Suprapubic skin (tissue), 4 donors: Measurements from ENCODE around the gene SIRPB2. TPM values are rescaled to one million over a fixed set of nuclear protein-coding genes. Genes with fewer than 3 reads are reported as not detected.

Source experiments
- DNase-seq, 2 donors: peaks; one replicate each; pipeline ENCODE4 v3.0.0-alpha.2; 2019; ENCODE audit warnings: low spot score in 2 of 2
- H3K27ac ChIP-seq: fragments of 200-600 bp; sonication (generic); one replicate; pipeline ENCODE4 v1.5.1; 2019
- H3K27me3 ChIP-seq: fragments of 200-600 bp; sonication (generic); one replicate; pipeline ENCODE4 v1.5.1; 2019
- H3K36me3 ChIP-seq: fragments of 200-600 bp; sonication (generic); one replicate; pipeline ENCODE4 v1.5.1; 2019
- H3K4me1 ChIP-seq: fragments of 200-600 bp; sonication (generic); one replicate; pipeline ENCODE4 v1.5.1; 2019
- H3K4me3 ChIP-seq: fragments of 200-600 bp; sonication (generic); one replicate; pipeline ENCODE4 v1.5.1; 2019; ENCODE audit warnings: mild to moderate bottlenecking
- H3K9me3 ChIP-seq: fragments of 200-600 bp; sonication (generic); one replicate; pipeline ENCODE4 v1.5.1; 2019
- EP300 ChIP-seq: sonication (generic); formaldehyde crosslinking; IDR thresholded peaks from one replicate; pipeline ENCODE4 v1.6.1; 2017; ENCODE audit warnings: antibody characterized with exemption
- POLR2A ChIP-seq, 2 donors: fragments of 450-650 bp; IDR thresholded peaks; one replicate each; pipeline ENCODE4 v1.6.1; 2017; ENCODE audit warnings: antibody characterized with exemption in 2 of 2, mild to moderate bottlenecking in 2 of 2, moderate library complexity in 2 of 2
- POLR2AphosphoS5 ChIP-seq, 3 donors: sonication (generic); formaldehyde crosslinking; IDR thresholded peaks; one replicate each; pipeline ENCODE4 v1.6.1; 2017; ENCODE audit warnings: antibody characterized with exemption in 3 of 3
- WGBS: methylation state at CpG from one replicate; pipeline ENCODE4 v1.1.5; 2018; 5-methylcytosine and 5-hydroxymethylcytosine counted together
- total RNA-seq, 4 donors: library from RNA; depleted of rRNA; stranded (reverse); fragments of >200 nt; gene quantifications; one replicate each; pipeline ENCODE4 v1.1.0, GENCODE V29; 2016
- TF ChIP-seq, protein P1 (sequence below), 2 donors: fragments of 200-600 bp in 1 of 2; fragments of 450-650 bp in 1 of 2; sonication (generic) in 1 of 2; IDR thresholded peaks; one replicate each; pipeline ENCODE4 v1.5.1; 2016 to 2019; ENCODE audit warnings: antibody characterized with exemption in 2 of 2, mild to moderate bottlenecking in 1 of 2, moderate library complexity in 1 of 2

SIRPB2 gene
- total RNA-seq, 4 donors from 2014 or later, result 0.87 to 3.9 (median 1.3) TPM

DNA sequence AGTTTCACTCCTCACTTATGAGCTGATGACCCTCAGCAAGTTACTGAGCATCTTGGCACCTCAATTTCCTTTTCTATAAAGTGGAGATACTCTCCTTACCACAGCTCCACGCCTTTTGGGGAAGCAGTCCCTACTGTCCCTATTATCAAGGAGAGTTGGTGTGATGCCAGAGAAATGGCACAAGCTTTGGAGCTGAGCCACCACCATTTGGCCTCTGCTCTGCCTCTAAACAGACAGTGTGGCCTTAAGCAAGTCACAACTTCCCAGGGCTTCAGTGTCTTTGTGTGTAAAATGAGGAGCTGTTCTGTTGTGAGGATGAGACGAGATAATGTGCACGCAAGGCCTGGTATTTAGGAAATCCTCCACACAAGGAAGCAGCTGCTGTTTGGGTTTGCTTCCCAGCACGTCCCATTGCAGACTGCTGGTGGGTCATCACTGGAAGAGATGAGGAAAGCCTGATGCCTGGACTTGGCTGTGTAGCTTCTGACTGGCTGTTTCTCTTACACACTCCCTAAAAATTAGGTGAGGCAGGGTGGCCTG is 43.1 kb downstream of the SIRPB2 start:
- no peak for DNase-seq
- Histone ChIP-seq H3K4me1 (no peaks in the 10 kb centered on the region), H3K36me3 (peaks cover 100% of the 10 kb centered on the region), H3K27ac (no peak overlapping the region), H3K9me3 (no peaks in the 10 kb centered on the region), H3K4me3 (no peak overlapping the region), H3K27me3 (no peaks in the 10 kb centered on the region)
- TF ChIP-seq EP300, result no peak
- no peak for TF ChIP-seq POLR2A (IDR thresholded peaks at IDR 0.05)
- TF ChIP-seq, protein P1, sequence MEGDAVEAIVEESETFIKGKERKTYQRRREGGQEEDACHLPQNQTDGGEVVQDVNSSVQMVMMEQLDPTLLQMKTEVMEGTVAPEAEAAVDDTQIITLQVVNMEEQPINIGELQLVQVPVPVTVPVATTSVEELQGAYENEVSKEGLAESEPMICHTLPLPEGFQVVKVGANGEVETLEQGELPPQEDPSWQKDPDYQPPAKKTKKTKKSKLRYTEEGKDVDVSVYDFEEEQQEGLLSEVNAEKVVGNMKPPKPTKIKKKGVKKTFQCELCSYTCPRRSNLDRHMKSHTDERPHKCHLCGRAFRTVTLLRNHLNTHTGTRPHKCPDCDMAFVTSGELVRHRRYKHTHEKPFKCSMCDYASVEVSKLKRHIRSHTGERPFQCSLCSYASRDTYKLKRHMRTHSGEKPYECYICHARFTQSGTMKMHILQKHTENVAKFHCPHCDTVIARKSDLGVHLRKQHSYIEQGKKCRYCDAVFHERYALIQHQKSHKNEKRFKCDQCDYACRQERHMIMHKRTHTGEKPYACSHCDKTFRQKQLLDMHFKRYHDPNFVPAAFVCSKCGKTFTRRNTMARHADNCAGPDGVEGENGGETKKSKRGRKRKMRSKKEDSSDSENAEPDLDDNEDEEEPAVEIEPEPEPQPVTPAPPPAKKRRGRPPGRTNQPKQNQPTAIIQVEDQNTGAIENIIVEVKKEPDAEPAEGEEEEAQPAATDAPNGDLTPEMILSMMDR (IDR thresholded peaks at IDR 0.05), result no peak
- TF ChIP-seq POLR2AphosphoS5 (IDR thresholded peaks at IDR 0.05), result no peak
- WGBS, result 98% methylated on average over 4 of the region's 4 CpGs

DNA sequence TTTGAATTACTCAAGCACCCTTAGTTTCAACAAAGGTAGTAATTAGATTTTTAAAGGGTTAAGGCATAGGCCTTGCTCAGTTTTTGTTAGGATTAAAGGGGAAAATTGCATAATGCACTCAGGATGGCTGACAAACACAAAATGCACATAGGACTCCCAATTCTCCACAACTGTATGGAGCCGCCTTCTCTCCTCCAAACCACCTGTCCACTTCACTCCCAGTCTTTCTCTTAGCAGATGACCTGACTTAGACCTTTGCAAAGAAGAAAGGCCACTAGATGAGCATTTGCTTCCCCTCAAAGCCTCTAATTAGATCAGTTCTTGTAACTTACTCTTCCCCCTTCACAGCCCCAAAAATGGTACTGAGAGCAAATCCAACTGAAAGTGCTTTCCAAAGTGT is 44.7 kb downstream of the SIRPB2 start:
- WGBS, result 100% methylated on average over 1 of the region's 1 CpG
- TF ChIP-seq POLR2AphosphoS5 (IDR thresholded peaks at IDR 0.05) (no peak), POLR2A (IDR thresholded peaks at IDR 0.05) (no peak), EP300 (no peak)
- TF ChIP-seq, protein P1 (IDR thresholded peaks at IDR 0.05), result no peak
- H3K9me3 ChIP-seq, result no peaks in the 10 kb centered on the region
- no peak for DNase-seq
- H3K36me3 ChIP-seq, result peaks cover 100% of the 10 kb centered on the region
- H3K27ac ChIP-seq, result no peak overlapping the region
- no peak overlapping the region for H3K4me3 ChIP-seq
- no peaks in the 10 kb centered on the region for H3K27me3 ChIP-seq
- H3K4me1 ChIP-seq, result no peaks in the 10 kb centered on the region

DNA sequence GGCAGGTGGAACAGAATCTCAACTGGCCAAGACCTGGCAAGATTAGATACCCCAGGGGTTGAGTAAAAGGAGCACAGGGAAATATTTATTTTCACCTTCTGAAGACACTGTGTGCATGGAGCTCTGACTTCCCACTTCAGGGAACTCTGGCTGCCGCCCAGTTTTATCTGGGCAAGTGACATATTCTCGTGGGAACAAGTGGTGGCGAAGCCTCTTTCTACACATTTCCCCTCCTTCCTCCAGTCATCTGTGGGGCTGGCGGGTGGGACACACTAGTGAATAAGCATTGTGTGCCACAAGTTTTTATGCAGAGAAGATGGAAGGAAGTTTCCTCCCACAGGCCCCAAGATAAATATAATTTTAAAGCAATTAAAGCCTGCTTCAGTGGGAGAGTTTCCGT is 48.1 kb downstream of the SIRPB2 start:
- no peak overlapping the region for H3K4me3 ChIP-seq
- H3K27me3 ChIP-seq, result no peaks in the 10 kb centered on the region
- no peak overlapping the region for H3K27ac ChIP-seq
- DNase-seq, result no peak
- peaks cover 85% of the 10 kb centered on the region for H3K36me3 ChIP-seq
- TF ChIP-seq EP300 (no peak), POLR2AphosphoS5 (IDR thresholded peaks at IDR 0.05) (no peak), POLR2A (IDR thresholded peaks at IDR 0.05) (no peak)
- TF ChIP-seq, protein P1 (IDR thresholded peaks at IDR 0.05), result no peak
- no peaks in the 10 kb centered on the region for H3K4me1 ChIP-seq
- WGBS, result 62% methylated on average over 5 of the region's 5 CpGs
- no peaks in the 10 kb centered on the region for H3K9me3 ChIP-seq

DNA sequence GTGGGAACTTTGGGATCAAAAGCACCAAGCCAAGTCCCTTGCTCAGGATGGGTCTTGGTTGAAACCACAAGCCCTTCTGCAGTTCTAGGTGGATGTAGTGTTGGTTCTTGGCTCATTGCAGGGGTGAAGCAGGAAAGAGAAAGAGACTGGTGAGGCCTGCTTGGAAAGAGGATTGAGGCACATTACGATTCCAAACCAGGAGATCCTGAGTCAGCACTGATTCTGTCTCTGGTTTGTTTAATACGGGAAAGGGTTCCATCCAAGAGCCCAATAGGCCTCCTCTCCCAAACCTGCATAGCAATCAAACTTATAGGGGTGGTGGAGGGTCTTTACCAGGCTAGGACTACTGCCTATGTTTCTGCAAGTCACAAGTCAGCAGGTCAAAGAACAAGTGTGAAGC is 48.9 kb downstream of the SIRPB2 start:
- H3K36me3 ChIP-seq, result peaks cover 77% of the 10 kb centered on the region
- H3K4me1 ChIP-seq, result no peaks in the 10 kb centered on the region
- no peak for DNase-seq
- WGBS, result 78% methylated on average over 2 of the region's 2 CpGs
- H3K27ac ChIP-seq, result no peak overlapping the region
- no peak overlapping the region for H3K4me3 ChIP-seq
- TF ChIP-seq, protein P1 (IDR thresholded peaks at IDR 0.05), result no peak
- TF ChIP-seq POLR2AphosphoS5 (IDR thresholded peaks at IDR 0.05), result no peak
- no peak for TF ChIP-seq EP300
- TF ChIP-seq POLR2A (IDR thresholded peaks at IDR 0.05), result no peak
- no peaks in the 10 kb centered on the region for H3K27me3 ChIP-seq
- H3K9me3 ChIP-seq, result no peaks in the 10 kb centered on the region

DNA sequence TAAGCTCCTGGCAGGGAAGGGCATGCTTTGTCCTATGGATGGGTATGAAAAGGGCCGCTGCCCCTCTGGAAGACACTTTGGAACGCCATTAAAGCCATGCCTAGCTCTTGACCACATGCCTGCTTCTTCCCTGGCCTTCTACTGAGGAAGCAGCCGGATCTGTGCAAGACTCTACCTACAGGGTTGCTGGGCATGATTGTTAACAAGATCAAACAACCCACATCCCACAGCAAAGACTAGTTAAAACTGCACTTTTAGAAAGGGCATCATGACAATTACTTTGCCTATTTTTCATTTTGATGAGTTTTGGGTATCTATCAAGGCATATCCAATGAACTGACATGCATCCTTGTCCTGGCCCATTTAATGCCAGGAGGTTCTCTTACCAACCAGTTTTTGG is 50.1 kb downstream of the SIRPB2 start:
- Histone ChIP-seq H3K36me3 (peaks cover 66% of the 10 kb centered on the region), H3K27ac (no peak overlapping the region), H3K4me1 (no peaks in the 10 kb centered on the region), H3K9me3 (no peaks in the 10 kb centered on the region), H3K27me3 (no peaks in the 10 kb centered on the region), H3K4me3 (no peak overlapping the region)
- TF ChIP-seq POLR2A (IDR thresholded peaks at IDR 0.05) (no peak), EP300 (no peak), POLR2AphosphoS5 (IDR thresholded peaks at IDR 0.05) (no peak)
- TF ChIP-seq, protein P1 (IDR thresholded peaks at IDR 0.05), result no peak
- no peak for DNase-seq
- 61% methylated on average over 3 of the region's 3 CpGs for WGBS
